NCI-H226 (cell line): Measurements from ENCODE around the gene ARNT2.
A peak's percentile ranks its signal among the peaks of the same experiment; 100 is the strongest.
"Not testable (repeated sequence)": the region's sequence is repeated elsewhere in the genome, so short reads cannot be mapped to it uniquely, and the experiment has no call there.

Source experiments
- DNase-seq: peaks from one replicate; pipeline ENCODE4 v3.0.0-alpha.2; 2015

ARNT2 gene

GRCh38 chr15:80494351-80494751 lies 90.2 kb downstream of the ARNT2 start:
- DNase-seq, result peak; percentile 88

- DNase-seq, result no peak
Measured at GRCh38 chr15:80494756-80495155, 90.6 kb downstream of the ARNT2 start.

- DNase-seq, result no peak
Measured at GRCh38 chr15:80495401-80495942, 91.3 kb downstream of the ARNT2 start.

- no peak for DNase-seq
Measured at GRCh38 chr15:80496096-80496495, 91.9 kb downstream of the ARNT2 start.

- DNase-seq, result no peak
Measured at GRCh38 chr15:80497221-80497620, 93.0 kb downstream of the ARNT2 start.

- DNase-seq, result no peak
Measured at GRCh38 chr15:80498652-80499051, 94.5 kb downstream of the ARNT2 start.

GRCh38 chr15:80500021-80500420 lies 95.8 kb downstream of the ARNT2 start:
- no peak for DNase-seq

- DNase-seq, result no peak
Measured at GRCh38 chr15:80501476-80501875, 97.3 kb downstream of the ARNT2 start.

- DNase-seq, result peak; percentile 46
Measured at GRCh38 chr15:80502782-80503181, 98.6 kb downstream of the ARNT2 start.

GRCh38 chr15:80503319-80503952 lies 99.3 kb downstream of the ARNT2 start:
- no peak for DNase-seq

- no peak for DNase-seq
Measured at GRCh38 chr15:80504931-80505330, 100.7 kb downstream of the ARNT2 start.

GRCh38 chr15:80506286-80506893 lies 102.2 kb downstream of the ARNT2 start:
- DNase-seq, result no peak

GRCh38 chr15:80507131-80507530 lies 102.9 kb downstream of the ARNT2 start:
- DNase-seq, result peak; percentile 62

- peak; percentile 85 for DNase-seq
Measured at GRCh38 chr15:80507638-80508316, 103.6 kb downstream of the ARNT2 start.

- no peak for DNase-seq
Measured at GRCh38 chr15:80508783-80509182, 104.6 kb downstream of the ARNT2 start.

GRCh38 chr15:80509800-80510199 lies 105.6 kb downstream of the ARNT2 start:
- DNase-seq, result no peak

GRCh38 chr15:80510985-80511384 lies 106.8 kb downstream of the ARNT2 start:
- not testable (repeated sequence) for DNase-seq

GRCh38 chr15:80512726-80513660 lies 108.8 kb downstream of the ARNT2 start:
- DNase-seq, result peak; percentile 64

- DNase-seq, result peak; percentile 95
Measured at GRCh38 chr15:80514071-80514780, 110.0 kb downstream of the ARNT2 start.

- DNase-seq, result no peak
Measured at GRCh38 chr15:80517290-80517689, 113.1 kb downstream of the ARNT2 start.

GRCh38 chr15:80518522-80518921 lies 114.3 kb downstream of the ARNT2 start:
- peak; percentile 95 for DNase-seq

- DNase-seq, result no peak
Measured at GRCh38 chr15:80523746-80524145, 119.6 kb downstream of the ARNT2 start.
